Left lung (tissue), 10 donors: ENCODE data around the gene QSER1. TPM values are rescaled to one million over a fixed set of nuclear protein-coding genes. Genes with fewer than 3 reads are reported as not detected.
A peak's percentile ranks its signal among the peaks of the same experiment; 100 is the strongest.
"Not testable (repeated sequence)": the region's sequence is repeated elsewhere in the genome, so short reads cannot be mapped to it uniquely, and the experiment has no call there.

ENCODE experiments used
- ATAC-seq: fragments of 200-7000 bp; cut with Tn5 transposase; one replicate; pipeline ENCODE4 v1.9.1; 2020; ENCODE audit warnings: moderate library complexity
- DNase-seq, 4 donors: peaks; one replicate each; pipeline ENCODE4 v3.0.0-alpha.2; 2013 to 2020
- H3K27ac ChIP-seq, 2 donors: fragments of 200-600 bp; sonication (generic) in 1 of 2; one replicate each; pipeline versions ENCODE4 v1.5.0 to v1.8.0; 2020 to 2021
- H3K27me3 ChIP-seq, 2 donors: fragments of 200-600 bp; sonication (generic) in 1 of 2; one replicate each; pipeline versions ENCODE4 v1.5.0 to v1.8.0; 2020 to 2021
- H3K36me3 ChIP-seq, 2 donors: fragments of 200-600 bp; sonication (generic) in 1 of 2; one replicate each; pipeline versions ENCODE4 v1.5.0 to v1.8.0; 2020 to 2021
- H3K4me1 ChIP-seq, 2 donors: fragments of 200-600 bp; one replicate each; pipeline ENCODE4 v1.8.0; 2021
- H3K4me3 ChIP-seq, 2 donors: fragments of 200-600 bp; sonication (generic) in 1 of 2; one replicate each; pipeline versions ENCODE4 v1.5.0 to v1.8.0; 2020 to 2021; ENCODE audit warnings: mild to moderate bottlenecking in 1 of 2
- H3K9me3 ChIP-seq, 2 donors: fragments of 200-600 bp; sonication (generic) in 1 of 2; one replicate each; pipeline versions ENCODE4 v1.5.0 to v1.8.0; 2020 to 2021
- CTCF ChIP-seq, 2 donors: fragments of 200-600 bp; sonication (generic) in 1 of 2; IDR thresholded peaks; one replicate each; pipeline versions ENCODE4 v1.5.0 to v1.8.0; 2021; ENCODE audit warnings: antibody characterized with exemption in 2 of 2
- intact Hi-C, 2 donors: fragments of 100-400 bp; cut with DNase I; formaldehyde crosslinking; loops; one replicate each; pipeline versions ENCODE4 v1.11.2 to v1.14.2; 2022
- polyA plus RNA-seq, 6 donors: library from polyadenylated mRNA; unstranded; fragments of 120-200 nt; gene quantifications; one replicate each; pipeline ENCODE4 v1.2.1, GENCODE V29; 2013; ENCODE audit not compliant: insufficient read length in 6 of 6
- total RNA-seq, 2 donors: library from RNA; stranded (reverse); fragmentation: NEBNext Ultra II Directional; extraction: Animal tissue kit (Norgen Biotek cat#: 25700); gene quantifications; one replicate each; pipeline ENCODE4 v1.2.1, GENCODE V29; 2021
- donor health status: DM: no; HTN: yes; CAD: no.
- donor health status: DM: no; HTN: no; CAD: no.

QSER1 gene
- total and polyA plus RNA-seq, 8 donors = 23.4 to 47.4 (median 41.0) TPM

GRCh38 chr11:32884023-32884422, 8.6 kb upstream of the QSER1 start:
- Histone ChIP-seq H3K4me1 (no peaks in the 10 kb centered on the region), H3K9me3 (peaks cover 0 to 4% of the 10 kb centered on the region in 2 donors), H3K27ac (no peak overlapping the region), H3K36me3 (no peaks in the 10 kb centered on the region), H3K4me3 (no peak overlapping the region), H3K27me3 (no peaks in the 10 kb centered on the region)
- DNase-seq (no peak), ATAC-seq (no peak)
- intact Hi-C loops = no loop called here
- TF ChIP-seq CTCF (IDR thresholded peaks at IDR 0.05) = no peak

GRCh38 chr11:32884770-32885384, 7.7 kb upstream of the QSER1 start:
- peak in 1 of 2 donors; percentile 17 for TF ChIP-seq CTCF (IDR thresholded peaks at IDR 0.05)
- ATAC-seq (peak; percentile 52), DNase-seq (no peak)
- Histone ChIP-seq H3K27ac (no peak overlapping the region), H3K4me1 (no peaks in the 10 kb centered on the region), H3K27me3 (no peaks in the 10 kb centered on the region), H3K4me3 (no peak overlapping the region), H3K36me3 (no peaks in the 10 kb centered on the region), H3K9me3 (peaks cover 0 to 4% of the 10 kb centered on the region in 2 donors)
- intact Hi-C loops = no loop called here

DNA sequence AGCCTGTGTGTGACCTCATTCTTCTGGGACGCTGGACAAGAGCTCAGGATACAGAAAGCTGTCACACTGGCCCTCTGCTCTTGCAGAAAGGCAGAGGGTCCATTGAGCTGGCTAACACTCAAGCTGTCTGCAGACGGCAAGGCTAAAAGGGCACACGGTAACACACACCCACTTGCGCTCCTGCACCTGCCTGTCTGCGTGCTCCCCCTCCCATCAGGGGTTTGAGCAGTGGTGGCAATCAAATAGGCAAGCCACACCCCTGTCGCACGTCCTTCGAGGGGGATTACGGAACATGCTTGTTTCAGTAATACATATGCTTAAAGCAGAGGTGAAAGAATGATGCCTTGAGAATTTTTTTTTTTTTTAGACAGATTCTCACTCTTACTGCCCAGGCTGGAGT, 7.1 kb upstream of the QSER1 start:
- H3K9me3 ChIP-seq = peaks cover 0 to 4% of the 10 kb centered on the region in 2 donors
- H3K4me1 ChIP-seq = no peaks in the 10 kb centered on the region
- H3K27ac ChIP-seq = no peak overlapping the region
- no peaks in the 10 kb centered on the region for H3K27me3 ChIP-seq
- ATAC-seq (no peak), DNase-seq (no peak)
- intact Hi-C loops = no loop called here
- no peaks in the 10 kb centered on the region for H3K36me3 ChIP-seq
- H3K4me3 ChIP-seq = no peak overlapping the region
- no peak for TF ChIP-seq CTCF (IDR thresholded peaks at IDR 0.05)

GRCh38 chr11:32886180-32886579, 6.4 kb upstream of the QSER1 start:
- no peak for ATAC-seq
- intact Hi-C loops = no loop called here
- H3K4me3 ChIP-seq = no peak overlapping the region
- no peaks in the 10 kb centered on the region for H3K27me3 ChIP-seq
- peaks cover 0 to 4% of the 10 kb centered on the region in 2 donors for H3K9me3 ChIP-seq
- no peaks in the 10 kb centered on the region for H3K36me3 ChIP-seq
- TF ChIP-seq CTCF (IDR thresholded peaks at IDR 0.05) = no peak
- H3K4me1 ChIP-seq = peaks cover 0 to under 1% of the 10 kb centered on the region in 2 donors
- no peak overlapping the region for H3K27ac ChIP-seq
- DNase-seq = no peak

- DNase-seq, H3K27me3 ChIP-seq, H3K4me3 ChIP-seq, H3K36me3 ChIP-seq, ATAC-seq, intact Hi-C loops, H3K4me1 ChIP-seq, H3K9me3 ChIP-seq, H3K27ac ChIP-seq: not testable (repeated sequence)
These were observed 4.8 kb upstream of the QSER1 start for GRCh38 chr11:32887707-32888383.

- ATAC-seq, H3K4me1 ChIP-seq, H3K9me3 ChIP-seq, H3K4me3 ChIP-seq, intact Hi-C loops, H3K27me3 ChIP-seq, H3K36me3 ChIP-seq, H3K27ac ChIP-seq, DNase-seq: not testable (repeated sequence)
These were observed 4.3 kb upstream of the QSER1 start for GRCh38 chr11:32888384-32888710.
